Left colon (tissue), 2 donors: Measurements from ENCODE around the gene ZBTB21. TPM values are rescaled to one million over a fixed set of nuclear protein-coding genes. Genes with fewer than 3 reads are reported as not detected.
"Not testable (repeated sequence)": the region's sequence is repeated elsewhere in the genome, so short reads cannot be mapped to it uniquely, and the experiment has no call there.

Source experiments
- ATAC-seq: fragments of 200-7000 bp; cut with Tn5 transposase; one replicate; pipeline ENCODE4 v1.9.1; 2020; ENCODE audit warnings: mild to moderate bottlenecking, moderate library complexity
- DNase-seq, 2 donors: peaks; one replicate each; pipeline ENCODE4 v3.0.0-alpha.2; 2020
- intact Hi-C, 2 donors: fragments of 100-400 bp; cut with DNase I in 1 of 2; cut with micrococcal nuclease in 1 of 2; formaldehyde crosslinking; loops; one replicate each; pipeline versions ENCODE4 v1.11.2 to v1.14.0; 2022; cut with DNase I, micrococcal nuclease
- total RNA-seq, 2 donors: library from RNA; stranded (reverse); fragmentation: NEBNext Ultra II Directional; extraction: Animal tissue kit (Norgen Biotek cat#: 25700); gene quantifications; one replicate each; pipeline ENCODE4 v1.2.1, GENCODE V29; 2021
- donor health status: DM: no; HTN: no; CAD: no.
- donor health status: DM: yes; HTN: yes; CAD: no.

The ZBTB21 gene
- total RNA-seq, 2 donors from 2014 or later: 15.1 to 15.2 TPM

DNA sequence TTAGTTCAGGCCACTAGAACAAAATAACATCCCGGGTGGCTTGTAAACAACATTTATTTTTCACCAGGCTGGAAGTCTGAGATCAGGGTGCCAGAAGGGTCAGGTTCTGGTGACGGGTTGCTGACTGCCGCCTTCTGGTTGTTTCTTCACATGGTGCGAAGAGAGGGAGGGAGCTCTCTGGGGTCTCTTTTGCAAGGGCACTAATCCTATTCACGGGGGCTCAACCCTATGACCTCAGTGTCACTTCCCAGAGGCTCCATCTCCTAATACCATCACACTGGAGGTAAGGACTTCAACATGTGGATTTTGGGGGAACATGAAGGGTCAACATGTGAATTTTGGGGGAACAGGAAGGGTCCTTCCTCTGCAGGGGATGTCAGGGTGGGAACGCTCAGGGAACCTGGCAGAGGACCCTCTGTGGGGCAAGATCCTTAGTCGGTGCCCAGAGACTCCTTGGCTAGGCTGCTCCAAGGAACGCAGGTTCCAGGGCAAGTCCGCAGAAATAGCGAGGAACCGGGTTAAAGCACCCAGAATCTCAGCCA is 47.7 kb downstream of the ZBTB21 start:
- DNase-seq (no peak), ATAC-seq (no peak)
- intact Hi-C loops: no loop called here

GRCh38 chr21:41961753-41962152 is 48.4 kb downstream of the ZBTB21 start:
- no peak for DNase-seq
- intact Hi-C loops: no loop called here
- no peak for ATAC-seq

DNA sequence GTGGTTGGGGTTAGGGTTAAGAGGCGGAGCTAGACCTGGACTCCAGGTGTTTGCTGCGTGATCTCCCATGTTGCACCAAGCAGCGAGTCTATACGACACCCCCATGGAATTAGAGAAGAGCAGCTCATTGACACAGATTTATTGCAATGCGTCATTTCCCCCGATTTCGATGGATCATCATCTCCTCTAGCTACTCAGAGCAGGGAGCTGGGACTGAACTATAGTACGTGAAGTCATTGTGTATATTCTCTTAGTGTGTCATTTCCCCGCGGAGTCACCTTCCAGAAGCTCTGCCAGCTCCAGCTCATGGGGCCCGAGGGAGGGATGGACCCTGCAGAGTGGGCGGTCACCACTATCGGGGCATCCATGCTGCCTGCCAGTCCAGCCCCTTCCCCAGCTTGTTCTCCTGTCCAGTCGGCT is 48.9 kb downstream of the ZBTB21 start:
- intact Hi-C loops: no loop called here
- DNase-seq (no peak), ATAC-seq (no peak)

- ATAC-seq (no peak), DNase-seq (no peak)
- intact Hi-C loops: no loop called here
Observed at GRCh38 chr21:41960386-41960785, 49.8 kb downstream of the ZBTB21 start.

DNA sequence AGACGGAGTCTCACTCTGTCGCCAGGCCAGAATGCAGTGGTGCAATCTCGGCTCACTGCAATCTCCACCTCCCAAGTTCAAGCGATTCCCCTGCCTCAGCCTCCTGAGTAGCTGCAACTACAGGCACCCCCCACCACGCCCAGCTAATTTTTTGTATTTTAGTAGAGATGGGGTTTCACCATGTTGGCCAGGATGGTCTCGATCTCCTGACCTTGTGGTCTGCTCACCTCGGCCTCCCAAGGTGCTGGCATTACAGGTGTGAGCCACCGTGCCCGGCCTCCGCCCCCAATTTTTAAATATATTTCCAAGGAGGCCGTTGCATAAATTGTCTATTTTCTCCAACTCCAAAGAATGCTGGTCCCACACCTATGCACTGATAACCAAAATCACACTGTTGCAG is 50.5 kb downstream of the ZBTB21 start:
- ATAC-seq, DNase-seq, intact Hi-C loops: not testable (repeated sequence)

DNA sequence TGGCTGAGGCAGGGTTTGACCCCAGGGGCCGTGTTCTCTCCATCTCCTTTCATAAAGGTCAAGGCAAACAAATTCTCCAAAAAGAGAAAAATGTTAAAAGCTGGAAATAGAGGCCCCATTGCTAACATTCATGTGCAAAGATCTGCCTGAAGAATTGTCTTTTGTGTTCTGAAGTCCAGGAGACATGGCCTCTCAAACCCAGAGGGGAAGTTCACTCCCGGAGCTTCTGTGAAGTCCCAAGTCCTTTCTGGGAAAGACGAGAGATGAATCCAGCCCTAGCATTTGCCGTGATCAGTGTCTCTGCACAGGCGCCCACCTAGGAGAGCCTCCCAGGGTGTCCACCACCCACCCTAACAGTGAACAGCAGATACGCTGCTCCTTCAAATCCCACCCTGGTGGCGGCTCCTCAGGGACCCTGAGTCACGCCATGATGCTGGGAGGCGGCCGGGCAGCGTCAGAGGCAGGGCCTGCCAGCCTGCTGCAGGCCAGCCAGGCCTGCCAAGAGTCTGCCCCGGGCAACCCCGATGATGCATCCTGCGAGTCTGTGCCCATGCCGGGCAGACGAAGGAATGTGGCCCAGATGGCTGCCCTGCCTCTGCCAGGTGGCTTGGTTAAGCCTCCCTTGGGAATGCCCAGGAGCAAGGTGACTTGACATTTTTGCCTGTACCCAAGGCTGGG is 51.1 kb downstream of the ZBTB21 start:
- intact Hi-C loops: no loop called here
- ATAC-seq (no peak), DNase-seq (no peak)

DNA sequence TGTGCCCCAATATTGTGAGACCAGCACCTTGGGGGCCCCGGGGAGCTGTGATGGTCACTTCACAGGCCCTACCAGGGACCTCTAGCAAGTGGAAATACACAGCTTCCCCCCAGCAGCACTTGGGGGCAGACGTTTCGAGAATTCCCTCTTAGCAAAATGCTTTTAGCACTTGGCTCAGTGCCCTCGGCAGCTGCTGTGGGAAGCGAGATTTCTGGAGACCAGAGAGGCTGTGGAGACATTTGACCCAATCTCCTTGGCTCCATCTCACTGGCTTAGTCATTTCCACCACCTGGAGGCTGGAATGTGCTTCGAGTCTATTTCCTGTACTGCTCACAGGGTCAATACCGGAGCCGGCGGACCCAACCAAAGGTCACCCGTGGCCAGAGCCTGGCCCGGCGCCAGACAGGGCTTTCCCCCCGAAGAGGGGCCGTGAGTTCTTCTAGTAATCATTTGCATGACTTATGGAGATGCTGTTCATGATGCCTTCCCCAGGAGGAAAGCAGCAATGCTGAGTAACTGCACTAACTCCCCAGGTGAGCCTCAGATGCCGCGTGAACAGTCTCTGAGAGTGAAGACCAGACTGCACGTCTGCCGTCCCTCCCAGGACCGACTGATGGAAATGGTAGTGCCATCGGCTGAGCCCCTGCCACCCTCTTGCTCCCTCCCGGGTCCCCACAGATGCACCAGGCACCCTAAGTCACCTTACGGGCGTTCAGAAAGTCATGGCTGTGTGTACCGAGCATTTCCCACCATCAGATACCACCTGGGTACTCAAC is 52.0 kb downstream of the ZBTB21 start:
- intact Hi-C loops: no loop called here
- ATAC-seq (peak; percentile 37), DNase-seq (peak; percentile 40 to 61)

DNA sequence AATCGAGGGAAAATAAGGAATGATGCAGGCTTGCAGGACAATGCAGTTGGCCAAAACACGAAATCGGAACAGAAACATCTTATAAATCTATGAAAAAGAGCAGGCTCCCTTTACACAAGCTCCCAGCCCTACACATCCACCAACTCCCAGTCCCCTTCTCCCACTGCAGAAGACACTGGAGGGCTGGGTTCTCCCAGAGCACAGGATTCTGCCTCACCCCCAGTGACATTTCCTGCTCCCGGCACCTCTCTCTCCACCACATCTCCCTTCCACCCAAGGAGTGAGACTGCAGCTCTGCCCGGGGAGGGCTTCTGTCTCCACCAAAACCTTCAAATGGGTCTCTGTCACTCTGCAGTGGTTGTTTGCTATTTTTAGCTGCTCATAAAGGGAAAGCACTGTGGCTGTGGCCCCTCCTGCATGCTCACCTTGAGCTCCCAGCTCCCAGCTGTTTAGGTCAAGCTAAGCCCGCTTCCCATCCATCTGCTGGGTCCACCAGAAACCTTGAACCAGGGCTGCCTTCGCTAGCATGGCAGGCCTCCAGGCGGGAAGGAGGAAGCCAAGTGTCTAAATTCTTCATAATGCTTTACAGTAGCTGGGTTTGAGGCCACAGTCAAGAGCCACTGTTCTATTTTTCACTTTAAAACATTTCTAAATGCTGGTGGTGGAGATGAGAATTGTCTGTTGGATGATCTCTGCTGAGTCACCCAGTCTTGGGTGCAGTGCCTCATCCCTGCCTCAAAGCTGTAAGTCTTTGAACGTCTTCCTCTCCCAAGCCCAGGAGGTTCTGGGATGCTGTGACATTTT is 53.0 kb downstream of the ZBTB21 start:
- intact Hi-C loops: no loop called here
- DNase-seq: no peak
- ATAC-seq: no peak

GRCh38 chr21:41955516-41955915 is 54.6 kb downstream of the ZBTB21 start:
- no peak for DNase-seq
- intact Hi-C loops: no loop called here
- ATAC-seq: no peak

- intact Hi-C loops: no loop called here
- DNase-seq (no peak), ATAC-seq (no peak)
Observed at GRCh38 chr21:41954654-41955499, 55.3 kb downstream of the ZBTB21 start.

DNA sequence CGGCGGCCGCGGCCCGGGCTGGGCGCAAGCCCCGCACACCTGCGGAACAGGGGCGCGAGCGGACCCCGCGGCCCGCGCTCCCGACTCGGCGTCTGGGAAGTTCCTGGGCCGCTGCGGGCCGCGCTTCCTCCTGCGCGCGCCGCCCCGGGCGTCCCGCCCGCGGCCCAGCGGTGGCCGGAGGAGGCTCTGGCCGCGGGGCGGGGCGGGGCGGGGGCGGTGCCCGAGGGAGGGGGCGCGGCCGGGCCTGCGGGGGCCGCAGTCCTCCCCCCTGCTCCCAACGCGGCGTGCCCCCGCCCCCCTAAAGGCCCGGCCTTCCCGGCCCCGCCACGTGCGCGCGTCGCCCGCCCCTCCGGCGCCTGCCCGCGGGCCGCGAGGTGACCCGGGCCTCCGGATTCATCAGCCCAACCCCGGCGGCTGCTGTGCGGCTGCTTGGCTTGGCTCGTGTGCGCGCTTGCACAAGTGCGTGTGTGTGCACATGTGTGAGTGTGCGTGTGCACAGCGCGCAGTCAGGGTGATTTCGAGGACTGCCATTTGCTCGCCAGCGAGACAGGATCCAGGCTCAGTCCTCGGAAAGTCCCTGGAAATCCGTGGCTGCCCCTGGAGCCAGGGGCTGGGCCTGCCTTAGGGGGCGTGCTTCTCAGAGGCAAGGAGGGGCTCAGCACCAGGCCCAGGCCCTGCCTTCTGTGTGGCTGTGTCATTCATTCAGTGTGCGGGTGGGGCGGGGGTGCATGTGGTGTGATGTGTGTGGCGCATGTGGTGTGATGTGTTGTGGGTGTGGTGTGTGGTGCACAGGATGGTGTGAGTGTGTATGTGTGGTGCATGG is 56.1 kb downstream of the ZBTB21 start, which contains the start of gene C2CD2:
Gene C2CD2 (minus strand): TSS at position 188 of the 823 bp plus-strand sequence. CDS start 370 bp downstream, outside the sequence.
- intact Hi-C loops: no loop called here
- ATAC-seq: peak; percentile 80
- peak; percentile 57 to 70 for DNase-seq

GRCh38 chr21:41953249-41953830 is 56.8 kb downstream of the ZBTB21 start:
- ATAC-seq: peak; percentile 48
- intact Hi-C loops: no loop called here
- DNase-seq: peak in 1 of 2 donors; percentile 40

- ATAC-seq (peak; percentile 32), DNase-seq (no peak)
- intact Hi-C loops: no loop called here
Observed at GRCh38 chr21:41952568-41953248, 57.5 kb downstream of the ZBTB21 start.

GRCh38 chr21:41951876-41952567 is 58.1 kb downstream of the ZBTB21 start:
- intact Hi-C loops: no loop called here
- no peak for DNase-seq

DNA sequence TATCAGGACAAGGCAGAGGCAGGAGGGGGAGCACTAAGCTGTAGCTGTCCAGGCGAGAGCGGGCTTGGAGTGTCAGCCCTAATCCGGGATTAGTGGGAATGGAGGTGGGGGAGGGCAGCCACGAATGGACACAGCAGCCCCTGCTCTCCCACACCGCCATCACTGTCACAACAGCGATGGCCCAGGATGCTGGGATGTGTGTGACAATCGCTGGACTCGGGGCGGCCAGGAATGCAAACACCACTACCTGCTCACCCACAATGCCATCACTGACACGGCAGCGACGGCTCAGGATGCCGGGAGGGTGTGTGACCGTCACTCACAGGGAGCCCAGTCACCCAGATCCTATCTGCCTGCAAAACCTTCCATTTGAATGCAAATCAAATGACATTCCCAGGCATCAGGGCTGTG is 59.2 kb downstream of the ZBTB21 start:
- DNase-seq (no peak), ATAC-seq (no peak)
- intact Hi-C loops: no loop called here

More at GRCh38 chr21:41951876-41952567, 58.1 kb downstream of the ZBTB21 start:
- no peak for ATAC-seq

DNA sequence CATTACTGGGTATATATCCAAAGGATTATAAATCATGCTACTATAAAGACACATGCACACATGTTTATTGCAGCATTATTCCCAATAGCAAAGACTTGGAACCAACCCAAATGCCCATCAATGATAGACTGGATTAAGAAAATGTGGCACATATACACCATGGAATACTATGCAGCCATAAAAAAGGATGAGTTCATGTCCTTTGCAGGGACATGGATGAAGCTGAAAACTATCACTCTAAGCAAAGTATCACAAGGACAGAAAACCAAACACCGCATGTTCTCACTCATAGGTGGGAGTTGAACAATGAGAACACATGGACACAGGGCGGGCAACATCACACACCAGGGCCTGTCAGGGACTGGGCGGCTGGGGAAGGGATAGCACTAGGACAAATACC is 60.5 kb downstream of the ZBTB21 start:
- ATAC-seq, DNase-seq, intact Hi-C loops: not testable (repeated sequence)
